ENCODE data around the gene RBM33. TPM values are rescaled to one million over a fixed set of nuclear protein-coding genes. Genes with fewer than 3 reads are reported as not detected.

RBM33 gene
- total RNA-seq, 1 donor from 2014 or later, result 25.0 TPM

DNA sequence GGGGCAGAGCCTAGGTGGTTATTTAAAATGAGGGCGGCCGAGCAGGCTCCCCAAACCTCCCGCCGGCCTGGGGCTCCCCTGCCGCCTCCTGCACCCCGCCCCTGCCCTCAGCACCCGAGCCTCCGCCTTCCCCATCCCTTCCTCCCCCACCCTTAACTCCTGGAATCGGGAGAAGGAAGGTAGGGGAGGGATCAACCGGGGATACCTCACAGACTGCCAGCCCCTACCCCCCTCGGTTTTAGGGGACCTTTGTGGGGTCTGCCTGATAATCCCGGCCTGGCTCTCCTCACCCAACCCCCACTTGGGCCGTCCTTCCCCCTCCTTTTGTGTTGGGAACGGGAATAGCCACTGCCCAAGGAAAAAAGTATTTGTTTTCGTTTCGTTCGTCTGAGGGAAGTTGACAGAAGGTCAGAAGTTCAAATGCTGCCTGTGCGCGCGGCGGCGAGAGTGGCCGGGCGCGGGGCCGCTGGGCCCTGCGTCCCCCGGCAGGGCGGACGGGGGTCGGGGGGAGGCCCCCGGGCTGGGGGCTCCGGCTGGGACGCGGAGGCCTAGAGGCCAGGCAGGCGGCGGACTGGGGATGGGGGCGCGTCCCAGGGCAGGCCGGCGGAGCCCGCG is 165.0 kb downstream of the RBM33 start:
- Histone ChIP-seq H3K4me3 (ENCODE audit: low read depth, low read length) (peak overlapping the region; percentile 59), H3K36me3 (ENCODE audit: control insufficient read depth, insufficient read depth, low read length) (no peaks in the 10 kb centered on the region), H3K27me3 (ENCODE audit: control insufficient read depth, insufficient read depth, low read length) (peaks cover 33% of the 10 kb centered on the region)
- TF ChIP-seq, protein P1, sequence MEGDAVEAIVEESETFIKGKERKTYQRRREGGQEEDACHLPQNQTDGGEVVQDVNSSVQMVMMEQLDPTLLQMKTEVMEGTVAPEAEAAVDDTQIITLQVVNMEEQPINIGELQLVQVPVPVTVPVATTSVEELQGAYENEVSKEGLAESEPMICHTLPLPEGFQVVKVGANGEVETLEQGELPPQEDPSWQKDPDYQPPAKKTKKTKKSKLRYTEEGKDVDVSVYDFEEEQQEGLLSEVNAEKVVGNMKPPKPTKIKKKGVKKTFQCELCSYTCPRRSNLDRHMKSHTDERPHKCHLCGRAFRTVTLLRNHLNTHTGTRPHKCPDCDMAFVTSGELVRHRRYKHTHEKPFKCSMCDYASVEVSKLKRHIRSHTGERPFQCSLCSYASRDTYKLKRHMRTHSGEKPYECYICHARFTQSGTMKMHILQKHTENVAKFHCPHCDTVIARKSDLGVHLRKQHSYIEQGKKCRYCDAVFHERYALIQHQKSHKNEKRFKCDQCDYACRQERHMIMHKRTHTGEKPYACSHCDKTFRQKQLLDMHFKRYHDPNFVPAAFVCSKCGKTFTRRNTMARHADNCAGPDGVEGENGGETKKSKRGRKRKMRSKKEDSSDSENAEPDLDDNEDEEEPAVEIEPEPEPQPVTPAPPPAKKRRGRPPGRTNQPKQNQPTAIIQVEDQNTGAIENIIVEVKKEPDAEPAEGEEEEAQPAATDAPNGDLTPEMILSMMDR (IDR thresholded peaks at IDR 0.05; ENCODE audit: insufficient read depth, low read length, poor library complexity, severe bottlenecking), result no peak
- no peak for DNase-seq (ENCODE audit: low read depth)

DNA sequence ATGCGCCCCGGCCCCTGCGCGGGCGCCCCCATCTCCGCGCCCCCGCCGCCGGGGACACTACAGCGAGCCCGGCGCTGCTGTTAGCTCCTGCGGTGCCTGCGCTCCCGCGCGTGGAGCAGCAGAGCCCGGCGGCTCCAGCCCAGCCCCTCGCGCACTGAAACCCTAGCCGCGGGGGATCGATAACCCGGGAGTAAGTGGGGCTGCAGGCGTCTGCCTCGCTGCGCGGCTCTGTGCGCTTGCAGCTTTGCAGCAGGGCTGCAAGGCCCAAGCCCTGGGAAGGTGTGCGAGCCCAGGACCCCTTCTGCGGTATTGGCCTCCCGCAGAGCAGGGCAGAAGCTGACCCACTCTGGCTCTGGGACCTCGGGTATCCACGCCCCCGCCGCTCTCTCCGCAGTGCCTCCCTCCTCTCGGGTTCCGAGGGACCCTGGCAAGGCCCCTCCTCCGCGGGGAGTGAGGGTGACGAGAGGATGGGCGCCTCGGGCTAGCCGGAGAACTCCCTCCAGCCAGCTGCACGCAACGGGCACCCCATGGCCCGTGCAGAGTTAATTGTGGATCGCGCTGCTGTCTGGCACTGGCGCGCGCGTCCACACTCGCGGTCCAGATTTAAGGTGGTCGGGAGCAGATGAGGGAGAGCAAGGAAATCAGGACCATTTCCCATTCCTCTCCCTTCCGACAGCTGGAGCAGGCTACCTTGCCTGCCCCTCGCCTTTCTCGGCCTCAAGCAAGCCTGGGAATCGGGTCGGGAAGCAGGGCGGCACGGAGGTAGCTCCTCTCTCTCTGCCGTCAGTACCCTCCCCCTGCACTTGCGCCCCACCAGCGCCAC is 165.7 kb downstream of the RBM33 start:
- Histone ChIP-seq H3K27me3 (ENCODE audit: control insufficient read depth, insufficient read depth, low read length) (peaks cover 30% of the 10 kb centered on the region), H3K36me3 (ENCODE audit: control insufficient read depth, insufficient read depth, low read length) (no peaks in the 10 kb centered on the region), H3K4me3 (ENCODE audit: low read depth, low read length) (peak overlapping the region; percentile 59)
- no peak for DNase-seq (ENCODE audit: low read depth)
- TF ChIP-seq, protein P1 (IDR thresholded peaks at IDR 0.05; ENCODE audit: insufficient read depth, low read length, poor library complexity, severe bottlenecking), result no peak

DNA sequence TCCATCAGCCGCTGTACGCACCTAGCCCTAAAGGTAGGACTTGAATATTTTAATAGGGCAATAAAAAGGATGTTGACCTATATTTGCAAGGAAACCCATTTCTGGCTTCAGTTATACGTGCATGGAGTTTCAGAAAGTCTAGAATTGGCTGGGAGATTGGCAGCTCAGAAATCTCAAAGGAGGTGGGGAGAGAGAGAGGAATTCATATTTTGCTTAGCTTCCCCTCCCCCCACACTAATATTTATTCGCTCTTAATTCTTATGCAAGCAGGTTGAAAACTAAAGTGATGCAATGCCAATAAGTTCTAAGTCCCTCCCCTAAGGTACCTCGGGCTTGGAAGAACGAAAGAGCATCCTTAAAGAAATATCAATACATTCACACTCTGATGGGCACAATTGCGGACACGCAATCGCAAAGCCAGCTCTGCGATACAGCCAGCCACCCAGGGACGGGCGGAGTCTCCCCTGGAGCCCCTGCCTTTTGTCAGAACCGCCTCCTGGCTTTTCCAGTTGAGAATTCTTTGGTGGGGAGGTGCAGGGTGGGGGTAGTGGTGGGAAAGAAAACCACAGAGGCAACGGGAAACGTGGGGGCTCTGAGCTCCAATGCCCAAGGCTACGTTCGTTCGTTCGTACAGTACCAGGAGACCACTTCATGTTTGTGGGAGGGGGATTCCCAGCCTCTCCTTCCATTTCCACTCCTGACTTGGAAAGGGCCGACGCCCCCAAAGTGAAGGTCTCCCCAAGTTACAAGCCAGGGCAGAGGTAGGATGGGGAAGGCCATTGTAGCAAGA is 166.5 kb downstream of the RBM33 start:
- H3K27me3 ChIP-seq (ENCODE audit: control insufficient read depth, insufficient read depth, low read length), result peaks cover 27% of the 10 kb centered on the region
- H3K4me3 ChIP-seq (ENCODE audit: low read depth, low read length), result peak overlapping the region; percentile 59
- DNase-seq (ENCODE audit: low read depth), result no peak
- TF ChIP-seq, protein P1 (IDR thresholded peaks at IDR 0.05; ENCODE audit: insufficient read depth, low read length, poor library complexity, severe bottlenecking), result no peak
- H3K36me3 ChIP-seq (ENCODE audit: control insufficient read depth, insufficient read depth, low read length), result no peaks in the 10 kb centered on the region

DNA sequence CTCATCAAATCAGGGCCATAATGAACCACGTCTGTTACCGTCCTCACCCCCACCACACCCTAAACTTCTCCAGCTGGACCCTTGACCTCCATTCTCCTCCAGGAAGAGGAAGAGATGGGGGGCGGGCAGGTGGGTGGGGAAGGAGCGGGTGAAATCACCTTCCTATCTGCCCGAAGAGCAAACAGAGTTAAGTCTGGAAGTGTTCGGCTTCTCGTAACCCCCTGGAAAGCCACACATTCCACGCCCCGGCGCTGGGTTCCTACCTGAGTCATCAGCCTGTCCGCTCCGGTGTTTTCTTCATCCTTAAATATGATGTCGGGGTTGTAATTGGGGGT is 167.1 kb downstream of the RBM33 start:
- DNase-seq (ENCODE audit: low read depth), result no peak

DNA sequence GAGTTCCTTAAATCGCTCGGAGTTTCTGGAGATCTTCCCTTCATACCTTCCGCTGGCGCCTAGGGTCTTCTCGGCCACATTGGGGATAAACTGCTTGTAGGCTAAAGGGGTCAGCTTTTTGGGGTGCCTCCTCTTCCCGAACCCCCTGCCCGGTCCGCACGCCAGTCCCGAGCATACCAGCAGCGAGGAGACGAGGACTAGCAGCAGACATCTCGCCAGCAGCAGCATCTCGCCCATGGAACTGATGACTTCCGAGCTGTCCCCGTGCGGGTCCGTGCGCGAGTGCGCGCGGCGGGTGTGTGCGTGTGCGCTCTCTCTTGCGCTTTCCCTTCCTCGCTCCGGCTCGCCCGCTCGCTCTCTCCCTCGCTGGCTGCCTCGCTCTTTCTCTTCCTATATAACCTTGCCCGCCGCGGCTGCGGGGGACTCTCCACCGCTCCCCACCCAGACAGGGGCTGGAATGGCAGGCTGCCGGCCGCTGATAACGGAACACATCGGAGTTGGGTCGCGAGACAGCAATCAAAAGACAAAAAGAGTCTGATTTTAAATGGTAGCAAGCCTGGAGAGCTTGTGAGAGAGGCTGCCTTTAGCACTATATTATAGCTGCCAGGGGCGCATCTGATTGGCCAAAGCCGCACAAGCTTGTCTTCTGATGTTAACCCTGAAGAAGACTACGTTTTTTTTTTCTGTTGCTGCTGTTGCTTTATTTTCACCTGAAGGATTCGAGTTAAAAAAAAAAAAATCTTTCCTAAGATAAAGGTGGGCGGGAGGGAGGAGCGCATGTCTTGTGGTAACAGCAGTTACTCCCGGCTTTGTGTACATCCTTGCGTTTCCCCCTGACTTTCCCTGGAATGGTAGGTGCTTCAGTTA is 167.7 kb downstream of the RBM33 start, which contains the start of gene SHH:
Gene SHH (minus strand): TSS at position 569 of the 867 bp plus-strand sequence. CDS start 341 bp downstream, at position 228.
- no peaks in the 10 kb centered on the region for H3K36me3 ChIP-seq (ENCODE audit: control insufficient read depth, insufficient read depth, low read length)
- peaks cover 25% of the 10 kb centered on the region for H3K27me3 ChIP-seq (ENCODE audit: control insufficient read depth, insufficient read depth, low read length)
- H3K4me3 ChIP-seq (ENCODE audit: low read depth, low read length), result peak within 1 kb of the TSS; percentile 59
- TF ChIP-seq, protein P1 (IDR thresholded peaks at IDR 0.05; ENCODE audit: insufficient read depth, low read length, poor library complexity, severe bottlenecking), result no peak
- DNase-seq (ENCODE audit: low read depth), result no peak

More for the DNA sequence above, 167.1 kb downstream of the RBM33 start:
- H3K27me3 ChIP-seq (ENCODE audit: control insufficient read depth, insufficient read depth, low read length), result peaks cover 25% of the 10 kb centered on the region
- no peaks in the 10 kb centered on the region for H3K36me3 ChIP-seq (ENCODE audit: control insufficient read depth, insufficient read depth, low read length)
- TF ChIP-seq, protein P1 (IDR thresholded peaks at IDR 0.05; ENCODE audit: insufficient read depth, low read length, poor library complexity, severe bottlenecking), result no peak
- peak overlapping the region; percentile 59 for H3K4me3 ChIP-seq (ENCODE audit: low read depth, low read length)

Data from kidney epithelial cell (primary cell).